Hindlimb muscle (tissue), 1 donor: ENCODE results near the gene SPATA12. TPM values are rescaled to one million over a fixed set of nuclear protein-coding genes. Genes with fewer than 3 reads are reported as not detected.

Experiments
- DNase-seq: peaks from one replicate; pipeline ENCODE4 v3.0.0-alpha.2; 2013
- polyA plus RNA-seq: library from polyadenylated mRNA; unstranded; fragments of 120-200 nt; gene quantifications from one replicate; pipeline ENCODE4 v1.2.1, GENCODE V29; 2013; ENCODE audit not compliant: insufficient read length

Gene SPATA12, protein sequence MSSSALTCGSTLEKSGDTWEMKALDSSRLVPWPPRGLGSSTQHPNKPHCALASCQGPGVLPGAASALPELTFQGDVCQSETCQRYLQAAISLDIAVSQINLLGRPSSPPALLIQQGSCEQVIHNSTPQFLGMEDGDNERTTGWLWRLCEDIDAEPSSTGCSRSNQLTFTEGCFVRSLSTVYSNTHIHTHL
- 0.08 TPM for polyA plus RNA-seq

DNA sequence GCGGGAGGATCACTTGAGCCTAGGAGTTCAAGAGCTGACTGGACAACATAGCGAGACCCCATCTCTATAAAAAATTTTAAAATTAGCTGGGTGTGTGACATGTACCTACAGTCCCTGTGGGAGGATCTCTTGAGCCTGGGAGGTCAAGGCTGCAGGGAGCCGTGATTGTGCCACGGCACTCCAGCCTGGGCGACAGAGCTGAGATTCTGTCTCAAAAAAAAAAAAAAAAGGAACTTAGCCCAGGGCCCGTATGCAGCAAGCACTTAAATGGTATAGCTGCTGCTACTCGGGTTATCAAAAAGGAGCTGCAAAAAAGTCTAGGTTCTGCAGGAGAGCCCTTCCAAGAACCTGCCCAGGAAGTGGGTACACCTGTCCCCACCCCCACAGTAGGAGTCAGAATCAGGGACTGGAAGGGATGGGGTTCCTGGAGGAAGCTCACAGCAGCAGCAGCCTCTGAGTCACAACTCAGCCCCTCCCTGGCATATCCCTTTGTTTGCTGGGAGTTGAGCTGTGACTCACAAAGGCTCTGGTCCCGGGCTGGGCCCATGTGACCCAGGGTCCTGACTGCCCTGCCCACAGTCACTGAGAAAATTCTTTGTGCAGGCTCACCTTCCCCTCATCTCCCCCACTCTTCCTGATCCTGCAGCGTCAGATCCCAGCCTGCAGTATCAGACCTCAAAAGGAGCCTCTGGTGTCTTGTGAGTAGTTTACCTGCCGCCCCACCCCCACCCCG is at the start of gene SPATA12:
TSS of gene SPATA12 (plus strand) at position 576 of the 733 bp plus-strand sequence. CDS start 13,031 bp downstream, outside the sequence.
- no peak for DNase-seq

DNA sequence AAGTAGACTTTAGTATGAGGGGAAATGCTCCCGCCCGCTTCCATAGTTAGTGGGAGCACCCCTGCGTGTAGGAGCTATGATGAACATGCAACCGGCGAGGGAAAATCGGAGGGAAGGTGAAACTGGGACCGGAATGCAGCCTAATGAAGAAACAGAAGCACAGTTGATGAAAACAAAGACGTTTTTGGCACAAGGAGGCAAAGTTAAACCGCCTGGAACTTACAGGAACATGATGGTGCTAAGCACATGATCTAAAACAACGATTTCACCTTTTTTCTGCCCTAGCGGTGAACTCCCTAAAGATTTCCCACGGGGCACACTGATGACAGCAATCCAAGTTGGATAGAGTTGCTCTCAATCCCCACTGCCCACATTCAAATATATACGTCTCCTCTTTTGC is 49.4 kb upstream of the SPATA12 start:
- DNase-seq: no peak

DNA sequence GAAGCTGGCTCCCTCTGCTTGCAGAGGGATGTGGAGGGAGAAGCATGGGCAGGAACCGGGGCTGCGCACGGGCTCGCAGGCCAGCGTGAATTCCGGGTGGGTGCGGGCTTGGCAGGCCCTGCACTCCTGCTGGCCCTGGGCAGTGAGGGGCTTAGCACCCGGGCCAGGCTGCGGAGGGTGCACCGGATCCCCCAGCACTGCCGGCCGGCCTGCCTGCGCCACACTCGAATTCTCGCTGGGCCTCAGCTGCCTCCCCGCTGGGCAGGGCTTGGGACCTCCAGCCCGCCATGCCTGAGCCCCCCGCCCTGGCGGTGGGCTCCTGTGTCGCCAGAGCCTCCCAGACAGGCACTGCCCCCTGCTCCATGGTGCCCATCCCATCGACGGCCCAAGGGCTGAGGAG is 47.6 kb upstream of the SPATA12 start:
- no peak for DNase-seq

DNA sequence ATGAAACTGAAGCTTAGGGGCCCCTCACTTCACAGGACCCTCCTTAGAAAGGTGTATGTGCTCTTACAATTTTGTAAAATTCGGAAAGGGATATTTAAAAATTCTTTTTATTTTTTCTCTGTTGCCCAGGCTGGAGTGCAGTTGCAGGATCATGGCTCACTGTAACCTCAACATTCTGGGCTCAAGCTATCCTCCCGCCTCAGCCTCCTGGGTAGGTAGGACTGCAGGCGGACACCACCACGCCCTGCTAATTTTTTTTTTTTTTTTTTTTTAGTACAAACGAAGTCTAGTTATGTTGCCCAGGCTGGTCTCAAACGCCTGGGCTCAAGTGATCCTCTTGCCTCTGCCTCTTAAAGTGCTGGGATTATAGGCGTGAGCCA is 45.1 kb upstream of the SPATA12 start:
- no peak for DNase-seq

DNA sequence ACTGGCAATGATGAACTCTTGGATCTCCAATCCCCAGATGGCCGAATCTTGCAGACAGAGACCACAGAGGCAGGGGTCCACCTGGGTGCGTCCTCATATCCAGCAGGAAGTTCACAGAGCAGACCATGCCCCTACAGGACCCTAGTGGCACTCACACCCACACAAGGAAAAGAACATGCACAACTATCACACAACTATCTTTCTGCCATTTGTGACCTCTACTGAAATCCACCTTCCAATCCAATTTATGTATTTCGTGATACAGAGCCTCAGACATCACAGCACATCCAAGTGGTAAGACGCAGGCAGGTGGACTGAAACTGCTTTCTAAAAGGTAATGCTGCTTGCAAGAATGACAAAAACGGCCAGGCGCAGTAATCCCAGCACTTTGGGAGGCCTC is 44.6 kb upstream of the SPATA12 start:
- DNase-seq: no peak

DNA sequence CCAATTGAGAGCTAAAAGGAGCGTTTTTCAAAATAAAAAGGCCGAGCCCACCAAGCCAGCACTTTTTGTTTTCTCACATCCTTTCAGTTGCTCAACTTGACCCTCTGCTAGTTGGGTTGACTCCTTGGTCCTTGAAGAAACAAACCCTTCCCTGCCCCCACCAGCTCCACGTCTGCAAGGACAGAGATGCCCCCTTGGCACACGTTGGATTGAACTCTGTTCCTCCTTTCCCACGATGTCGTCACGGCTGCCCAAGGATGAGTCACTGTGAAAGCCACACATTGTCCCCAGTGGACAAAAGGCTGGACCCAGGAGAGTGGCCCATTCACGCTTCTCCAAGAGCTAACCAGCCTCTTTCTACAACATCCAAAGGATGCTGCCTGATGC is 43.0 kb upstream of the SPATA12 start:
- DNase-seq: no peak

DNA sequence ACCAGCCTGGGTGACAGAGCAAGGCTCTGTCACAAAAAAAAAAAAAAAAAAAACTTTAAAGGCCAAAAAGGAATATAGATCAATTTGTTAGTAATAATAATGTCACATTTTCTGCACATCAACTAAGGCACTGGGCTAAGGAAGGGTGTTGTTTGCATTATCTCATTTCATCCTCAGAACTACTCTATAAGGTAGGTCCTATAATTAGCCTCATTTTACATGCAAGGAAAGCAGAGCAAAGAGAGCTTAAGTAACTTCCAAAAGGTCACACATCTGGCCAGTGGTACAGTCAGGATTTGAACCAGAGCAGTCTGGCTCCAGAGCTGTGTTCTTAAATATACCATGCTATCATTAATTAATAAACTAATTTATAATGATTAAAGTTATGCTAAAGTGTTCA is 42.2 kb upstream of the SPATA12 start:
- DNase-seq: no peak

DNA sequence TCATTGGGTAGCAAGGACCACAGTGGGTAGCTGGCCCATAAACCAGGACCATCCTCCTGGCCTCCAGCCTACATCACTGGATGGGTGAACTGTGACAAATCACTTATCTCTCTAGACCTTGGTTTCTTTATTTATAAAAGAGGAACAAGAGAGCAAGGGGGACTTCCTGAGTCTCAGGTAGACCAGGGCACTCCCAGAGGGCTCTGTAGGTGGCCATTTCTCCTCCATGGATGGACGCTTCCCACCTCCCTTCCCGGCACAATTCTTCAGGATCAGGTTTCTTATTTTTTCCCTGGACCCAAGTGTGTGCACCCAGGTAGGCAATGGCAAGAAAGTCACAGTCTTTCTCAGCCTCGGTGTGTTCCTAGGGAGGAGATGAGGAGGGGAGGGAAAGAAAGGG is 41.4 kb upstream of the SPATA12 start:
- DNase-seq: no peak

DNA sequence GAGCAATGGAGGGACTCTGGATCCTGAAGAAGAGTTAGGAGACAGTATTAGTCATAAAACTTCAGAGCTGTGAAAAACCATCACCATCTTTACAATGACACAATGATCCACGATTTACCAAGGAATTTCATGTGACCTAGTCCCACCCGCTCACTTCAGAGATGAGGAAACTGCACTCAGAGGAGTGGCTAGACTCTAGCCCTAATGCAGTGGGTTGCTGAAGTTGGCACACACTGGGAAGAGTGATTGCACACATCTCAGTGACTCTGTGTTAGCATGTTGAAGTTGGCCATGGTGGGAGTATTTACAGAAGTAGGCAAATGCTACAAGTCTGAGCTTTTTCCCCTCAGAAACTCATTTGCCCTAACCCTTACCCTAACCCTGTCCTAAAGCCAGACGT is 35.2 kb upstream of the SPATA12 start:
- no peak for DNase-seq

DNA sequence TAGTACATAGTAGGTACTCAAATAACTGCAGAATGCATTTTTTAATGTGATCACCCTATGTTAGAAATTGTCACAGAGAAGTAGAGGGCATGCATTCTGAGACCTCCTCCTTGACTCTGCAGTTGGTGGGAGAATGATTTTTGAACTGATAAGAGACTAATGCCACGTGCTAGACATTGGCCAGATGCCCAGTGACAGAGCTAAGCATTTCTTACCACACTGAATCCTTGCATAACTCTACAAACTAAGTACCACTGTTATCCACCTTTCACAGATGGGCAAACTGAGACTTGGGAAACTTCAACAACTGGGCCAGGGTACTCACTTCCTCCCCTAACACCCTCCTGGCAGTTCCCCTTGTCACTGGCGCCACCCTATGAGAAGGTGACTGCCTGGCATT is 33.5 kb upstream of the SPATA12 start:
- DNase-seq: no peak

DNA sequence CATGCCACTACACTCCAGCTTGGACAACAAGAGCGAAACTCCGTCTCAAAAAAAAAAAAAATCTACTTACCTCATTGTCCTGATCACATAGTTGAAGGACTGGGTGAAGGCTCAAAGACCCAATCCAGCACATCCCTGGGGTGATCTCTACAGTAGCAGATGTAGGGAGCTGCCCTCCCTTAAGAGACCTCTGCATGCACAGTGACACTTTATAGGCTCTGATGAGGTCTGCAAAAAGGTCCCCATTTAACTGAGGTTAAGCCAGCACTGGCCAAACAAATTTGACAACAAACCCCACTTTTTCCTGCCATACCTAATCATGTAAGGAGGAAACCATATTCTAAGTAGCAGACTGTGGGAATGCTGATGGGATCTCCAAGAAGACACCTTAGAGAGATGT is 31.1 kb upstream of the SPATA12 start:
- no peak for DNase-seq

DNA sequence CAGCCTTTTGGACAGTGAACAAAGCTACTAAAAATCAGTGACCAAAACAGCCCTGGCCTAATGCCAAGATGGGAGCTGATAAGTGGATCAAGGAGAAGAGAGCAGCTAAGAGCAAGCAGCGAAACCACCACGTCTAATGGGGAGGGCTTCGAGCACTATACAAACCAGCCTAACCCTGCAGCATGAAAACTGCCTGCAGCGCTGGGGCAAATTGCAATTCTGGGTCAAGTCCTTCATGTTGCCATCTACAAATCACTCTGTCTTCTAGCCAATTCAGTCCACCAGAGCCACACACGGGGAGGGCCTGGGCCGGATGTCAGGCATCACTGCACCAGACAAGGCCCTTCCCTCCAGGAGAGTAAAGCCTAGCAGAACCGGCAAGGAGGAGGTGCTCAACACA is 30.5 kb upstream of the SPATA12 start:
- DNase-seq: no peak

DNA sequence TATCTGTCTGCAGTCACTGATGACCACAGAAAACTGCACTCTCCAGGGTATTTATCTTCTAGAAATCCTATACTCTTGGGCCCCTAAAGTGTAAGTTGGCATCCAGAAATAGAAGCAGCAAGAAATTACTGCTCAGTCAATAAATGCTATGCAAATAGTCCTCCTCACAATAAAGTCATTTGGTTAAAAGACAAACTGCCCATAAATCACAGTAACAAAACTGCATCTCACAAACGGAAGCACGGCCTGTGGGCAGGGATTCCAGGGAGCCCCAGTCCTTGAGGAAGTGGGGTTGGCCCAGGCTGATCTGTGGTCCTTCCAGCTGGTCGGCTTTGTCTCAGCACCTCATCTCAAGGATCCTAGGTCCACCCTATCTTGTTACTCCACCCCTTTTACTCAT is 29.7 kb upstream of the SPATA12 start:
- no peak for DNase-seq

DNA sequence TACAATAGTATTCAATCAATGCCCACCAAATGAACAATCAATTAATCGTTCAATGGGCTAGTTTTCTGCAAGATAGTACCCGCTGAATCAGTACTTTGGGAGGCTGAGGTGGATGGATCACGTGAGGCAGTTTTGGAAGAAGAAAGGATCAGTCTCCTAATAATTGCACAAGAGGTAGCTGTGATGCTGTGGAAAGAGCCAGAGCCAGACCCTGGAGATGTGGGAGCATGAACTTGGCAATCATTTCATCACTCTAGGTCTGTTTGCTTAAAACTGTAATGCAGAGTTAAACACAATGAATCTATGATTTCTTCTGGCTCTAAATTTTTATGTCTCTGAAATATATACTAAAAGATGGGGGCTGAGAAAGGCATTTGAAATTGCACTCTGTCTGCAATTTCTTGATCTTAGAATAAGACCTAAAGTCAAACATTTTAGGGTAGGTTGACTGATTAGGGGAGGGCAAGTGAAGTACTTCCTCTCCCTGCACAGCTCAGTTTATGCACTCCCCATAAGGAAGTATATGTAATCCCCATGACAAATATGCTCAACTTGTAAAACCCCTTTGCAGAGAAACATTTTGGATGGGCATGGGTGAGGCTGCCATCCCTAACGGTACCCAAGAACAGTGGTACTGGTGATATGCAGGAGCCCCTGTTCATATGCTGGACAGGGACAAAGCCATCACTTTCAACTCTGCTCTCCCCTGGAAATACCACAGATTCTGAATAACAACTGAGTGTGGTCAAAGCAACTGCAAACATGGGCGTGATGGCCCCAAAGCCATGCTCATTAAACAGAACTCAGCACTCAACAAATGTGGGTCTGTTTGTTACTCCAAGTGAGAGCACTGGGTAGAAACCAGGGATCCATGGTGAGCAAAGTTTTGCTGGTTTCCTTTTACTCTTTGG is 28.6 kb upstream of the SPATA12 start:
- no peak for DNase-seq

DNA sequence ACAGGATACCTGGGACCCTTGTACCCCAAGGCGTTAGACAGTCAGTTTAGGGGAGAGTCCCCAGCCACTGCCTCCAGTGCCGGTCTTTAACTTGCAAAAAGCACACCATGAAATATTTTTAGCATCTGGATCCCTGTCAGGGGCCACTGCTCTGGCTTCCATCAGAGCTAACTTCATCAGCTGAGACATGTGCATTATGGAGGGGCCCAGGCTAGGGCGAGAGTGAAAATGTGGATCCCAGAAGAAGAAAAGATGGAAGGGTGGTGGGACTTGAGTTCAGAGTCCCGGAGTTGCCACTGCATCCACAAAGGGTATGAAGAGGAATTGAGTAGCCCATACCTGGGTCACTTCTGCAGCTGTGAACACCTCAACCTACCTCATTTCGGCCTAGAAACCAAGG is 23.5 kb upstream of the SPATA12 start:
- DNase-seq: no peak

DNA sequence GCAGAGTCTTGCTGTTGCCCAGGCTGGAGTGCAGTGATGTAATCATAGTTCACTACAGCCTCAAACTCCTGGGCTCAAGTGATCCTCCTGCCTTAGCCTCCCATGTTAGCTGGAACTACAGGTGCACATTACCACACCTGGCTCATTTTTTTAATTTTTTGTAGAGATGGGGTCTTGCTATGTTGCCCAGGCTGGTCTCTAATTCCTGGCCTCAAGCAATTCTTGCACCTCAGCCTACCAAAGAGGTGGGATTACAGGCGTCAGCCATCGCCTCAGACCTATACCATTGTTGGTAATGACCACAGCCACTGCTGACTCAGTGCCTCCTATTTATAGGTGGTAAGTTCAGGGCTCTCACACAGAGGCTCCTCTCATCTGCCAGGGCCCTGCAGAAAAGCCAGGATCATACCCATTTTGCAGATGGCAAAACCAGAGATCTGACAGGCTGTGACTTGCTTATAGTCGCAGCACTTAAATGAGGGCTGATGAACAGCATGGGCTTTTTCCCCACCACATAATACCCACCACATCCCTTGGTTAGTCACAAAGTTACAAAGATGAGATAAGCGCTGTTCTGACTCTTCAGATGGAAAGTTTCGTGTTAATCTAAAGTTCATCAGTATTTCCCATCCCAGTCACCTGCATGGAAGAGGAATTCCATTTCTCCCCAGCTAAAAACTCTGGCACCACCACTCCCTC is 21.8 kb upstream of the SPATA12 start:
- DNase-seq: no peak

DNA sequence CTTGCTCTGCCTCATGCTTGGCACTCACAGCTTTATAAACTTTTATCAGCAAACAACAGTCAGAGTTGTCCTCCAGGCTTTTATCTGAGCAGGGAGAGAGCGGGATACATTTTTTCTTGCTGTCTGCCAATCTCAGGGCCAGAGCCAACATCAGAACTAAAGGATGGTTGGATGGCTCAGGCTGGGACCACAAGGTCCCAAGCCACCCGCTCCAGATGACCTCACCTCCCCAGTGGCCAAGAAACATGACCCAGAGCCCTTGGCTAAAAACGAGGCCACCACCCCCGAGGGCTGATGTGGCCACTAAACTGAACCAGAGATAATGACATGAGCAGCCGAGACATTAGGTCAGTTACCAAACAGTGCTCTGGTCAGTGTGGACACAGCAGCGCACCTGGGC is 18.8 kb upstream of the SPATA12 start:
- DNase-seq: no peak

DNA sequence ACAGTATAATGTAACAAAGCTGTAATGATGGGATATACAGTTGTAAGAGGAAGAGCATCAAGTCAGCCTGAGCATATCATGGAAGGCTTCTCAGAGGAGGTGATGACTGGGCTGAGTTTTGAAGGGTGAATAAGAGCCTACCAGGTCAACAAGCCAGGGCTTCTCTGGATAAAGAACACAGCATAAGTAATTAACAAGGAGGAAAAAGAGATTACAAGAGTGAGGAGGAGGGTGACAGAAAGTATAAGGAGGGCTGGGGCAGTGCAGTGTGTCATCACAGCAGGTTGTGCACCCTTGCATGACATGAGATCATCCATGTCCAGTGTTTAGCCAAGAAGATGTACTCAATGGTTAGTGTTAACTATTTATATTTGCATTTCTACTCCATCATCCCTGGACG is 16.9 kb upstream of the SPATA12 start:
- DNase-seq: no peak

DNA sequence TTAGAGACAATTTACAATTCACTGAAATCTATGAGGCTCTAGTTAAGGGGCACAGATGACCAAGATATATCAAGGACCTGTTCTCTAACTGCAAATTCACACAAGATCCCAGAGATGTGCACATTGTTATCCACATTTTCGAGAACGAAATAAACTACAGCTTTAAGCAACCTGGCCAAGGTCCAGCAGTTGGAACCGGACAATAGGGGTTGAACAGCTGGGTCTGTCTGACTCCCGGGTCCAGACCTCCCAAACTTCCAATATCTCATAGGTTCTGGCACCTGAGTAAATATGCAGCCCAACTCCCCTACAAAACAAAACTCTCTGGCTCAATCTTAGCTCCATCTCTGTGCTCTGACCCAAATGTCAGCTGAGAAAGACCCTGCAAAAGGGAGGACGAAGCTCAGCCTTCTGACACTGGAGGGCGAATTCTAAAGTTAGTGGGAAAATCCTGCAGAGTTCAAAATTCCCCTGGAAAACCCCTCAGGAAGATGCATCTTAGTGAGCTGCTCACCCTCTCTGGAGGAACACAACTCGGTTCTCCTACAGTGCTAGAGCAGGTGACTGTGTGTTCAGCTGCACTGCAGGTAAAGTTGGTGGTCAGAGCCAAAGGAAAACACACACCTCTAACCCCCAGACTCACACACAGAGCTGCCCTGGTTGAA is 14.2 kb upstream of the SPATA12 start:
- peak; percentile 75 for DNase-seq

DNA sequence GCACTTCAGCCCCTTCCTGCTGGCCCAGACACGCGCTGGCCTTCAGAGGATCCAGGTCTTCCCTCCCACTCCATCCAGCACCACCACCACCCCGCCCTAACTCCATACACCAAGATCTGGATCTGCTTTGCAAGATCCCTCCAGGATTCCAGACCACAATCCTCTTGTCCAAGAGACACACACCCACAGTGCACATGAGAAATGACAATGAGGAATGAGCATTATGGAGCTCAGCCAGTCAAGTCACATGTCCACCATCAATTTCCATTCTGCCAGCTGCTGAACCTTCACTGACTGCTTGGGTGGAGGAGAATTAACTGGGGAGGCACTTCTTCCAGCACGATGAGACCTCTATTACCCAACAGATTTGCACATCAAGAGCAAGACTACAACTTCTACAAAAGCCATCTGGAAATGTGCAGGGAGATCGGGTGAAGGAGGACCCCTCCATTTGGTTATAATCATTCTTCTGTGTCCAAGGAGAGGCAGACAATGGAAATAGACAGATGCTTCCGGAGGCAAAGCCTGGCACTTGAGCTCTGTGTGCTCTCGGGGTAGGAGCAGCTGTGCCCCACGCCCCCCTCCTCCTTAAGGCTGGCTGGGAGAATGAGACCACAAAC is 12.3 kb upstream of the SPATA12 start:
- DNase-seq: peak; percentile 76

DNA sequence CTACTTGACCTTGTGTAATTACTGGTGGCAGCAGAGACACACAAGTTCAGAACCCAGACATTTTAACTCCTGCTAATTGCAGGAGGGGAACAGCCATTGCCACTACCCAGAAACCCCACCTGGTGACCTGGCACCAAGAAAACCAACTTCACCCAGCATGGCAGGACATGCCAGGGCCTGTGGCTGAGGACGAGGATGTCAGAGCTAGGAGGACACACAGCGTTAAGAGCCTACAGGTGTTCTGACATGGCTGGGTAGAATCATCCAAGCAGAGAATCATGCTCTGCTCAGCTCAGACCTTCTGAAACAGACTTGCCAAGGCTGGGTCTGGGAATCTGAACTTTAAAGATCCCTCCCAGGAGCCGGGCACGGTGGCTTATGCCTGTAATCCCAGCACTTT is 11.7 kb upstream of the SPATA12 start:
- DNase-seq: no peak

DNA sequence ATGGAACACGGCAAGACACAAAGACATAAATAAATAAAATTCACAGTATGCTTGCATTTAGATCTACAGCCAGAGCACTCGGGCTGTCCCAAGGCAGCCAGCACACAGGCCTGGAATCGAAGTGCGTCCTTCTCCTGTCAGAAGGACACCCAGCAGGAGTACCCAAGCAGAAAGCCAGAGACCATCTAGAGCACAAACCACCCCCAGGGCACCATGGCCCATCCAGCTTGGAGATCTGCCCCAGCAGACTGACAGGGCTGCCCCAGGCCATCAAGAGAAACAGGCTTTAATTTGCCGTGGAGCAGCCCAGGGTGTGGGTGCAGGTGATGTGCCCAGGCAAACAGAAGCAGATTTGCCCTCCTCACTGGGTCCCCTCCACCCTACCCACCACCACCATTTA is 7.8 kb upstream of the SPATA12 start:
- no peak for DNase-seq
